ENCODE data around the gene UBXN11.

The UBXN11 gene

GRCh38 chr1:26278724-26279455 lies 27.5 kb downstream of the UBXN11 start:
- H3K4me2 ChIP-seq (ENCODE audit: low read depth, low read length, poor library complexity, severe bottlenecking): peak overlapping the region; percentile 88
- H4K20me1 ChIP-seq (ENCODE audit: insufficient read depth, low read length, poor library complexity, severe bottlenecking): peaks cover 9% of the 10 kb centered on the region
- no peaks in the 10 kb centered on the region for H3K9me3 ChIP-seq (ENCODE audit: insufficient read depth, low read depth, low read length)
- H3K79me2 ChIP-seq (ENCODE audit: insufficient read depth, low read length): peaks cover 59% of the 10 kb centered on the region
- TF ChIP-seq CTCF (conservative IDR thresholded peaks at IDR 0.05; ENCODE audit: low read length): no peak
- no peak for TF ChIP-seq EZH2phosphoT487 (IDR thresholded peaks at IDR 0.05; ENCODE audit: borderline replicate concordance)
- no peaks in the 10 kb centered on the region for H3K9me2 ChIP-seq (replicated peaks; ENCODE audit: low read depth, low read length)
- peak overlapping the region; percentile 78 for H3K4me3 ChIP-seq (ENCODE audit: low read length, poor library complexity, severe bottlenecking)
- H3F3A ChIP-seq (ENCODE audit: low read depth): no peaks in the 10 kb centered on the region
- no peaks in the 10 kb centered on the region for H3K27me3 ChIP-seq (ENCODE audit: insufficient read depth, low read length, poor library complexity, severe bottlenecking)
- H3K36me3 ChIP-seq (ENCODE audit: insufficient read depth, low read length): peaks cover 42% of the 10 kb centered on the region
- H3K9ac ChIP-seq (ENCODE audit: low read depth, low read length, poor library complexity, severe bottlenecking): peak overlapping the region; percentile 73
- H2AFZ ChIP-seq (ENCODE audit: low read length): no peak overlapping the region
- peaks cover 65% of the 10 kb centered on the region for H3K4me1 ChIP-seq (ENCODE audit: insufficient read depth, low read length, poor library complexity, severe bottlenecking)

DNA sequence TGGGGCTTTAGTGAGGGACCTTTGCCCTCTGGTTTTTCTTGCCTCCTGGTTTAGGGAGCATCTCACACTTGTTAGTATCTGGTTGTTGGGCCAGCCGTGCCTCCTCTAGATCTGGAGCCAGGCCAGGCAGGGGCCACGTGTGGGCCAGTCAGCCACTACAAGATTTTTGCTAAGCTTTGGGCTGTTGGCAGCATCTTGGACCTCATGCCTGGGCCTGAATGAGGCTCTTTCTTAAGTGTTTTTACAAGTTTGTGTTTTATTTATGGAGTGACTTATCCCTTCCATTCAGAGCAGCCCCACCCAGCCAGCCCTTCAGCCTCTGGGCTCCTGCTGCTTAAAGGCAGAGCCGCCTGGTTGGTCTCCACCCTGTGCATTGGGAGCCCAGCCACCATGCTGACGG lies 28.1 kb downstream of the UBXN11 start:
- Histone ChIP-seq H3K4me2 (ENCODE audit: low read depth, low read length, poor library complexity, severe bottlenecking) (peak overlapping the region; percentile 88), H3K9me3 (ENCODE audit: insufficient read depth, low read depth, low read length) (no peaks in the 10 kb centered on the region), H2AFZ (ENCODE audit: low read length) (no peak overlapping the region), H3K4me1 (ENCODE audit: insufficient read depth, low read length, poor library complexity, severe bottlenecking) (peaks cover 59% of the 10 kb centered on the region), H4K20me1 (ENCODE audit: insufficient read depth, low read length, poor library complexity, severe bottlenecking) (peaks cover 9% of the 10 kb centered on the region), H3K9me2 (replicated peaks; ENCODE audit: low read depth, low read length) (no peaks in the 10 kb centered on the region), H3K27me3 (ENCODE audit: insufficient read depth, low read length, poor library complexity, severe bottlenecking) (no peaks in the 10 kb centered on the region), H3K79me2 (ENCODE audit: insufficient read depth, low read length) (peaks cover 56% of the 10 kb centered on the region), H3K36me3 (ENCODE audit: insufficient read depth, low read length) (peaks cover 45% of the 10 kb centered on the region), H3K9ac (ENCODE audit: low read depth, low read length, poor library complexity, severe bottlenecking) (peak overlapping the region; percentile 73), H3K4me3 (ENCODE audit: low read length, poor library complexity, severe bottlenecking) (no peak overlapping the region), H3F3A (ENCODE audit: low read depth) (no peaks in the 10 kb centered on the region)
- TF ChIP-seq CTCF (conservative IDR thresholded peaks at IDR 0.05; ENCODE audit: low read length): no peak

GRCh38 chr1:26277719-26278118 lies 28.7 kb downstream of the UBXN11 start:
- Histone ChIP-seq H3K4me1 (ENCODE audit: insufficient read depth, low read length, poor library complexity, severe bottlenecking) (peaks cover 54% of the 10 kb centered on the region), H3K4me2 (ENCODE audit: low read depth, low read length, poor library complexity, severe bottlenecking) (no peak overlapping the region), H3K9ac (ENCODE audit: low read depth, low read length, poor library complexity, severe bottlenecking) (peak overlapping the region; percentile 73)

More at GRCh38 chr1:26277719-26278118, 28.7 kb downstream of the UBXN11 start:
- peaks cover 50% of the 10 kb centered on the region for H3K79me2 ChIP-seq (ENCODE audit: insufficient read depth, low read length)
- H3K27me3 ChIP-seq (ENCODE audit: insufficient read depth, low read length, poor library complexity, severe bottlenecking): no peaks in the 10 kb centered on the region
- H2AFZ ChIP-seq (ENCODE audit: low read length): no peak overlapping the region
- TF ChIP-seq EZH2phosphoT487 (IDR thresholded peaks at IDR 0.05; ENCODE audit: borderline replicate concordance): no peak
- no peak for TF ChIP-seq CTCF (conservative IDR thresholded peaks at IDR 0.05; ENCODE audit: low read length)
- no peaks in the 10 kb centered on the region for H3F3A ChIP-seq (ENCODE audit: low read depth)
- H3K9me3 ChIP-seq (ENCODE audit: insufficient read depth, low read depth, low read length): no peaks in the 10 kb centered on the region
- peaks cover 51% of the 10 kb centered on the region for H3K36me3 ChIP-seq (ENCODE audit: insufficient read depth, low read length)
- peaks cover 9% of the 10 kb centered on the region for H4K20me1 ChIP-seq (ENCODE audit: insufficient read depth, low read length, poor library complexity, severe bottlenecking)
- H3K4me3 ChIP-seq (ENCODE audit: low read length, poor library complexity, severe bottlenecking): no peak overlapping the region
- no peaks in the 10 kb centered on the region for H3K9me2 ChIP-seq (replicated peaks; ENCODE audit: low read depth, low read length)

All from Loucy (cell line).